ENCODE data around the gene CCDC85C. TPM values are rescaled to one million over a fixed set of nuclear protein-coding genes. Genes with fewer than 3 reads are reported as not detected.

The CCDC85C gene
- total RNA-seq, 1 experiment from 2014 or later = 33.2 TPM

DNA sequence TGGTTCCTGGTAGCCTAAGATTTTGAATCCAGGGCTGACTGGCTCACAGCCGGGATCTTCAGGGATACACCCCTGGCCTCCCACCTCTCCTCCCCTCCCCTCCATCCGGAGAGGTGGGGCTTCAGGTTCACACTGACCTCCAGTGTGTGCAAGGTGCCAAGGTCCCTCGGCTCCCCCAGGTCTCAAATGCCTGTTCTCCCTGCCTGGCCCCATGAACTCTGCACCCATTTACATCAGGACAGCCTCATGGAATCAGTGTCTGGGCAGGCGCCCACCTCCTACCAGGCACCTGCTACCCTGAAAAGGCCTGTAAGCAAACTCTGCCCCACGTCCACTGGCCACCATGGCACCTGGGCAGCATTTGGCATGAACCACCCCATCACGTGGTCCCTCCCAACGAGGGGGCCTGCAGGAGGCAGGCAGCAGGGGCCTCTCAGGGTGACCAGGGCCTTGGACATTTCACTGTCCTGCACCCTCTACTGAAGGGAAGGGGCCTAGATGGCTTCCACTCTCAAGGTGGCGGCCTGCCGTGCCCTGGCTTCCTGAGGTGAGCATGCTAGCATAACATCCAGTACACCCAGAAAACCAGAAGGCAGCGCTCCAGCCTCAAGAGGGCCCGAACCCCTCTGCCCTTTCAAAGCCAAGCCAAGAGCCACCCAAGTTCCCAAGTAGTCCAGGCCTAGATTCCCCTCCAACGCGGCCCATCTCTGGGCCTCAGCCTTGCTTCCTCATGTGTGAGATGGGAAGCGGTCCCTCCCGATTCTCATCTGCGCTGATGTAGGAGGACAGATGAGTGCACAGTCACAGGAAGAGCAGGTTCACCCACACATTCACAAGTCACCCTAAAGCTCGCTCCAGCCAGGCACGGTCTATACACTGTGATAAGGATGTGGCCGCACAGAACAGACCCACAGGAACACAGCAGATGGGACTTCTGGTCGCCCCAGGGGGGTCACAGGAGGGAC lies 37.3 kb downstream of the CCDC85C start:
- Mint-ChIP-seq H3K36me3 (ENCODE audit: insufficient read depth in 1 of 3, low read depth in 3 of 3) (no peaks in the 10 kb centered on the region), H3K27ac (peak overlapping the region in 2 of 3 experiments; percentile 13 to 56; a peak in 1 of 7 replicates), H3K9me3 (no peaks in the 10 kb centered on the region), H3K4me1 (peaks cover 85 to 98% of the 10 kb centered on the region in 2 experiments), H3K4me3 (no peak overlapping the region), H3K27me3 (ENCODE audit: low read depth) (peaks cover 10% of the 10 kb centered on the region)
- Histone ChIP-seq H3K27ac (ENCODE audit: insufficient read length, low read depth, low read length) (no peak overlapping the region), H2BK20ac (ENCODE audit: low read depth, low read length, poor library complexity, severe bottlenecking) (no peak overlapping the region), H2BK15ac (ENCODE audit: low read depth, low read length) (no peak overlapping the region), H4K20me1 (ENCODE audit: control insufficient read depth, insufficient read depth, insufficient read length) (no peaks in the 10 kb centered on the region), H3K4ac (ENCODE audit: low read depth, low read length) (no peak overlapping the region), H2AFZ (ENCODE audit: low read length) (no peak overlapping the region), H4K8ac (replicated peaks; ENCODE audit: insufficient read length, low read depth, low read length) (no peak overlapping the region), H3K56ac (ENCODE audit: insufficient read length, low read depth, low read length) (no peak overlapping the region), H4K5ac (ENCODE audit: insufficient read length, low read depth, low read length) (no peak overlapping the region), H4K91ac (ENCODE audit: insufficient read length, low read depth, low read length) (no peak overlapping the region), H3K79me1 (ENCODE audit: insufficient read depth, low read depth, low read length, poor library complexity, severe bottlenecking) (no peaks in the 10 kb centered on the region), H2BK120ac (ENCODE audit: low read depth, low read length, poor library complexity, severe bottlenecking) (no peak overlapping the region), H3K23ac (ENCODE audit: insufficient read length, low read depth, low read length) (no peak overlapping the region), H3K14ac (ENCODE audit: insufficient read depth, low read length) (no peak overlapping the region), H2BK5ac (ENCODE audit: insufficient read length, low read length) (no peak overlapping the region), H3K18ac (ENCODE audit: insufficient read length, low read depth, low read length) (no peak overlapping the region), H3K23me2 (ENCODE audit: insufficient read length, low read depth, low read length, poor library complexity, severe bottlenecking) (no peaks in the 10 kb centered on the region), H3T11ph (ENCODE audit: low read length) (no peak overlapping the region), H3K9ac (ENCODE audit: extremely low read depth, insufficient read length, low read length) (no peak overlapping the region), H2BK12ac (ENCODE audit: insufficient read length, low read depth, low read length) (no peak overlapping the region), H3K4me2 (ENCODE audit: insufficient read depth, insufficient read length, low read length) (no peak overlapping the region), H3K79me2 (ENCODE audit: insufficient read depth, low read length) (peaks cover 2% of the 10 kb centered on the region; the same call in 1 of the 2 replicates), H3K9me3 (ENCODE audit: control insufficient read depth, low read depth, low read length) (no peaks in the 10 kb centered on the region), H2AK5ac (ENCODE audit: insufficient read length, low read length) (no peak overlapping the region), H3K4me1 (ENCODE audit: insufficient read depth, low read length) (peaks cover 13% of the 10 kb centered on the region), H3K27me3 (ENCODE audit: insufficient read depth, low read length) (no peaks in the 10 kb centered on the region)
- DNase-seq = no peak
- TF ChIP-seq, protein P1, sequence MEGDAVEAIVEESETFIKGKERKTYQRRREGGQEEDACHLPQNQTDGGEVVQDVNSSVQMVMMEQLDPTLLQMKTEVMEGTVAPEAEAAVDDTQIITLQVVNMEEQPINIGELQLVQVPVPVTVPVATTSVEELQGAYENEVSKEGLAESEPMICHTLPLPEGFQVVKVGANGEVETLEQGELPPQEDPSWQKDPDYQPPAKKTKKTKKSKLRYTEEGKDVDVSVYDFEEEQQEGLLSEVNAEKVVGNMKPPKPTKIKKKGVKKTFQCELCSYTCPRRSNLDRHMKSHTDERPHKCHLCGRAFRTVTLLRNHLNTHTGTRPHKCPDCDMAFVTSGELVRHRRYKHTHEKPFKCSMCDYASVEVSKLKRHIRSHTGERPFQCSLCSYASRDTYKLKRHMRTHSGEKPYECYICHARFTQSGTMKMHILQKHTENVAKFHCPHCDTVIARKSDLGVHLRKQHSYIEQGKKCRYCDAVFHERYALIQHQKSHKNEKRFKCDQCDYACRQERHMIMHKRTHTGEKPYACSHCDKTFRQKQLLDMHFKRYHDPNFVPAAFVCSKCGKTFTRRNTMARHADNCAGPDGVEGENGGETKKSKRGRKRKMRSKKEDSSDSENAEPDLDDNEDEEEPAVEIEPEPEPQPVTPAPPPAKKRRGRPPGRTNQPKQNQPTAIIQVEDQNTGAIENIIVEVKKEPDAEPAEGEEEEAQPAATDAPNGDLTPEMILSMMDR (conservative IDR thresholded peaks at IDR 0.05) = no peak
- WGBS (ENCODE audit: extremely low coverage, insufficient read length, low lambda C conversion rate) = no CpG with 5 or more reads among the region's 20 CpGs
